Tibial artery (tissue), 4 donors: ENCODE data around the gene BTBD9.

Experiments used
- DNase-seq, 2 donors: peaks; one replicate each; pipeline ENCODE4 v3.0.0-alpha.2; 2019
- H3K27ac ChIP-seq, 2 donors: fragments of 200-600 bp; sonication (generic) in 1 of 2; 1 replicate in 1 of 2; 2 replicates in 1 of 2; pipeline ENCODE4 v1.5.1; 2018 to 2019; ENCODE audit warnings: mild to moderate bottlenecking in 1 of 2
- H3K27me3 ChIP-seq, 2 donors: fragments of 200-600 bp; sonication (generic) in 1 of 2; one replicate each; pipeline versions ENCODE4 v1.5.1 to v1.6.0; 2016 to 2019
- H3K36me3 ChIP-seq, 3 donors: fragments of 200-600 bp; sonication (generic) in 2 of 3; one replicate each; pipeline ENCODE4 v1.5.1; 2016 to 2019; ENCODE audit warnings: mild to moderate bottlenecking in 2 of 3
- H3K4me1 ChIP-seq, 4 donors: fragments of 200-600 bp; sonication (generic) in 2 of 4; 1 replicate in 3 of 4; 2 replicates in 1 of 4; pipeline ENCODE4 v1.5.1; 2016 to 2019
- H3K4me3 ChIP-seq, 2 donors: fragments of 200-600 bp; sonication (generic) in 1 of 2; 1 replicate in 1 of 2; 2 replicates in 1 of 2; pipeline ENCODE4 v1.5.1; 2018 to 2019; ENCODE audit warnings: mild to moderate bottlenecking in 2 of 2
- H3K9me3 ChIP-seq, 3 donors: fragments of 200-600 bp; sonication (generic) in 1 of 3; one replicate each; pipeline ENCODE4 v1.5.1; 2016 to 2019
- intact Hi-C: fragments of 100-400 bp; cut with DNase I; formaldehyde crosslinking; loops from one replicate; pipeline ENCODE4 v1.15.0; 2023; ENCODE audit warnings: low total_unique reads
- TF ChIP-seq, protein P1 (sequence below), 2 experiments: fragments of 200-600 bp in 1 of 2; fragments of 450-650 bp in 1 of 2; IDR thresholded peaks; one replicate each; pipeline ENCODE4 v1.5.1; 2017 to 2019; ENCODE audit warnings: antibody characterized with exemption in 2 of 2, mild to moderate bottlenecking in 1 of 2, moderate library complexity in 1 of 2

BTBD9 gene

DNA sequence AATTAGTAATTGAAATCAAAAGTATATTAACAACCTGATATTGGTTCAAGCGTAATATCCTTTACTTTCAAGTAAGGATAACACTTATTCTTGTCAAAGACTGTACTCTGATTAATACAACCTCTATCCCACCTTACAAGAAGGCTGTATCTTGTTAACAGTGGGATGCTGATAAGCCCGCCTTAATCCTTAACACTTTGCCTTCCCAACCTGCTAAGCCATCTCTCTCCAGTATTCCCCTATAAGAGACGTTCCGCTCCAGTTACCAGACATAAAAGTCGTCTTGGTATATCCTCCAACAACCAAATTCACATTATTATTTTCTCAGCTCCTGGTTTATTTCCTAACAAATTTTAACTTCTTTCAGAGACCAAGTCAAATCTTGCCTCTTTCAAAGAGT is 2.0 kb downstream of the BTBD9 start:
- H3K4me3 ChIP-seq, result no peak overlapping the region

DNA sequence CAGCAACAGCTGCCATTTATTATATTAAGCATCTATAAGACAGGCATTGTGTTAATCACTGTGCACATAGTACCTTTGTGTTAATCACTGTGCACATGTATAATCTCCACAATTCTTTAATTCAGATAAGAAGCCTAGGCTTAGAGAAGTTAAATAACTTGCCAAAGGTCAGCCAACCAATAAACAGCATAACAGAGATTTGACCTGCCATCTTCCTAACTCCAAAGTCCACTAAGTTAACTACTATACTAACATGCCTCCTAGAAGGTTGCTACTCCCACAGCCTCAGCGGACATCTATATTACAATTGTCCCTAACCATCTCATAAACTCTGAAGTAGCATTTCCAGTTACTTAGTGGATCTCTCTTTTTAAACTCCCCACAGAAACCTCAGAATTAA is 3.7 kb downstream of the BTBD9 start:
- no peak for DNase-seq
- TF ChIP-seq, protein P1, sequence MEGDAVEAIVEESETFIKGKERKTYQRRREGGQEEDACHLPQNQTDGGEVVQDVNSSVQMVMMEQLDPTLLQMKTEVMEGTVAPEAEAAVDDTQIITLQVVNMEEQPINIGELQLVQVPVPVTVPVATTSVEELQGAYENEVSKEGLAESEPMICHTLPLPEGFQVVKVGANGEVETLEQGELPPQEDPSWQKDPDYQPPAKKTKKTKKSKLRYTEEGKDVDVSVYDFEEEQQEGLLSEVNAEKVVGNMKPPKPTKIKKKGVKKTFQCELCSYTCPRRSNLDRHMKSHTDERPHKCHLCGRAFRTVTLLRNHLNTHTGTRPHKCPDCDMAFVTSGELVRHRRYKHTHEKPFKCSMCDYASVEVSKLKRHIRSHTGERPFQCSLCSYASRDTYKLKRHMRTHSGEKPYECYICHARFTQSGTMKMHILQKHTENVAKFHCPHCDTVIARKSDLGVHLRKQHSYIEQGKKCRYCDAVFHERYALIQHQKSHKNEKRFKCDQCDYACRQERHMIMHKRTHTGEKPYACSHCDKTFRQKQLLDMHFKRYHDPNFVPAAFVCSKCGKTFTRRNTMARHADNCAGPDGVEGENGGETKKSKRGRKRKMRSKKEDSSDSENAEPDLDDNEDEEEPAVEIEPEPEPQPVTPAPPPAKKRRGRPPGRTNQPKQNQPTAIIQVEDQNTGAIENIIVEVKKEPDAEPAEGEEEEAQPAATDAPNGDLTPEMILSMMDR (IDR thresholded peaks at IDR 0.05), result no peak
- Histone ChIP-seq H3K4me3 (no peak overlapping the region), H3K4me1 (peaks cover 0 to 18% (median 9%) of the 10 kb centered on the region in 4 donors), H3K36me3 (no peaks in the 10 kb centered on the region), H3K27ac (no peak overlapping the region), H3K9me3 (peaks cover 0 to 5% (median 0%) of the 10 kb centered on the region in 3 donors), H3K27me3 (no peaks in the 10 kb centered on the region)
- intact Hi-C loops, result loop anchor here (10.0 kb wide), 1 partner anchor 69 kb away; the partner anchor contains the start of gene GLO1

More for the DNA sequence above, 2.0 kb downstream of the BTBD9 start:
- intact Hi-C loops, result loop anchor here (10.0 kb wide), 1 partner anchor 67 kb away; the partner anchor contains the start of gene GLO1
- peak overlapping the region in 1 of 2 donors; percentile 91 for H3K27ac ChIP-seq
- TF ChIP-seq, protein P1 (IDR thresholded peaks at IDR 0.05), result no peak
- H3K36me3 ChIP-seq, result no peaks in the 10 kb centered on the region
- H3K9me3 ChIP-seq, result no peaks in the 10 kb centered on the region
- peaks cover 0 to 19% (median 10%) of the 10 kb centered on the region in 4 donors for H3K4me1 ChIP-seq
- DNase-seq, result no peak
- no peaks in the 10 kb centered on the region for H3K27me3 ChIP-seq

DNA sequence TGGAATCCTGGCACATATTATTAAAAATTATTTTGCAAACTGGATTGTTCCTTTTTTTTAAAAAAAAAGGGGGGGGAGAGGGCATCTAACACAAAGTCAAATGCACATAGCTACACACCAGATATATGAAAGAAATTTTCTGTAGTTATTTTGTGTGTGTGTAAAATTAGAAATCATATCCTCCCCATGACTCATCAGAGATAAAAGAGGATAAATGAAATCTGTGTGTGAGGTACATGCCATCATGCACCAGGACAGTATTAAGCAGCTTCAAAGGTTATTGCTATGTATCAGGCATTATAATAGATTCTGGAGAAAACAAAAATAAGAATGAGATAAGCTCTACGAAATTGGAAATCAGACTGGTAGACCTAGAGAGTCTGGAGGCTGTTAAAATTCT is 5.2 kb downstream of the BTBD9 start:
- peaks cover 0 to 11% (median 2%) of the 10 kb centered on the region in 4 donors for H3K4me1 ChIP-seq

DNA sequence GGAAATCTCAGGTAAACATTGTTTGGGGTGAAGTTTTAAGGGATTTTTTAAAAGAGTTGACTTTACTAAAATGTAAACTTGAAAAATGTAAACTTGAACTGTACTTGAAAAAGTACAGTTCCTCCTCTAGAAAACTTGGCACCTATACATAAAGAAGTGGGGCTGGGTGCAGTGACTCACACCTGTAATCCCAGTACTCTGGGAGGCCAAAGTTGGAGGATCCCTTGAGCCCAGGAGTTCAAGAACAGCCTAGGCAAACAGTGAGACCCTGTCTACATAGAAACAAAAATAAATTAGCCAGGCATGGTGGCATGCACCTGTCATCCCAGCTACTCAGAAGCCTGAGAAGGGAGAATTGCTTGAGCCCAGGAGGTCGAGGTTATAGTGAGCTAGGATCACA is 7.2 kb downstream of the BTBD9 start:
- no peaks in the 10 kb centered on the region for H3K4me1 ChIP-seq
- intact Hi-C loops, result loop anchor here (10.0 kb wide), 1 partner anchor 72 kb away; the partner anchor contains the start of gene GLO1
- DNase-seq, result no peak
- H3K4me3 ChIP-seq, result no peak overlapping the region
- TF ChIP-seq, protein P1 (IDR thresholded peaks at IDR 0.05), result no peak
- H3K36me3 ChIP-seq, result no peaks in the 10 kb centered on the region
- H3K27ac ChIP-seq, result no peak overlapping the region
- H3K9me3 ChIP-seq, result peaks cover 0 to 5% (median 0%) of the 10 kb centered on the region in 3 donors
- no peaks in the 10 kb centered on the region for H3K27me3 ChIP-seq

More for the DNA sequence above, 5.2 kb downstream of the BTBD9 start:
- Histone ChIP-seq H3K27me3 (no peaks in the 10 kb centered on the region), H3K27ac (no peak overlapping the region), H3K36me3 (no peaks in the 10 kb centered on the region), H3K4me3 (no peak overlapping the region), H3K9me3 (peaks cover 0 to 5% (median 0%) of the 10 kb centered on the region in 3 donors)
- intact Hi-C loops, result loop anchor here (10.0 kb wide), 1 partner anchor 70 kb away; the partner anchor contains the start of gene GLO1
- no peak for DNase-seq
- TF ChIP-seq, protein P1 (IDR thresholded peaks at IDR 0.05), result no peak

DNA sequence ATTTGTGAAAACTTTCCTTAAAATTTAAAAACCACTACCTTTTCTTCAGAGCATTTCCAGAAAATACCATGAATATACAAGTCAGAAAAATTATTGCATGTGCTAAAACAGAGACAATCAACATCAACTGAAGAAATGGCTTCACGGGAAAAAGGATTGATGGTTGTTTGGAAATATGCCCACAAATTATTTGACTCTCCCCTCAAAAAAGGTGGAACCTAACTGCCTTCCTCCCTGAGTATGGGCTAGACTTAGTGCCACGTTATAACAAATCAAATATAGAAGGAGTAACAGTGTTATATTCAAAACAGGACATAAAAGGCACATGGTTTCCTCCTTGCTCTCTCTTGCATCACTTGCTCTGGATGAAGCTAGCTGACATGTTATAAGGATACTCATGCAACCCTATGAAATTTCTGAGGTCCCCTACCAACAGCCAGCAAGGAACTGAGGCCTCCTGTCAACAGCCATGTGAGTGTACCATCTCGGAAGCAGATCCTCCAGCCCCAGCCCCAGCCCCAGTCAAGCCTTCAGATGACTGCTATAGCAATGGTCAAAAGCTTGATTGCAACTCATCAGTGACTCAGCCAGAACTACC is 8.4 kb downstream of the BTBD9 start:
- Histone ChIP-seq H3K9me3 (peaks cover 0 to 5% (median 0%) of the 10 kb centered on the region in 3 donors), H3K36me3 (no peaks in the 10 kb centered on the region), H3K27ac (no peak overlapping the region), H3K4me3 (no peak overlapping the region), H3K4me1 (no peaks in the 10 kb centered on the region), H3K27me3 (no peaks in the 10 kb centered on the region)
- DNase-seq, result no peak
- TF ChIP-seq, protein P1 (IDR thresholded peaks at IDR 0.05), result no peak
- intact Hi-C loops, result loop anchor here (10.0 kb wide), 1 partner anchor 74 kb away; the partner anchor contains the start of gene GLO1
